ENCODE results near the gene DRD3. TPM values are rescaled to one million over a fixed set of nuclear protein-coding genes. Genes with fewer than 3 reads are reported as not detected.

The DRD3 gene
- total RNA-seq, 2 experiments from 2014 or later: not detected

GRCh38 chr3:114151091-114151490, 27.8 kb downstream of the DRD3 start:
- ChIA-PET CTCF (interaction anchor here (0.8 to 5.1 kb wide), 13 partner anchors 9 to 415 kb away, joined by 3 to 63 read pairs (median 5); partner anchors contain the start of gene DRD3), POLR2A (interaction anchor here (0.6 kb wide), 1 partner anchor 1326 kb away, joined by 3 read pairs; no protein-coding TSS in a partner anchor)
- H3K27ac Mint-ChIP-seq: no peak overlapping the region
- H3K27me3 Mint-ChIP-seq (ENCODE audit: low read depth): no peaks in the 10 kb centered on the region
- no peaks in the 10 kb centered on the region for H3K9me3 Mint-ChIP-seq (ENCODE audit: insufficient read depth)
- H3K36me3 Mint-ChIP-seq (ENCODE audit: low read depth): no peaks in the 10 kb centered on the region
- no peak for ATAC-seq
- no peak for DNase-seq
- no peak overlapping the region for H3K4me3 Mint-ChIP-seq
- peaks cover 6% of the 10 kb centered on the region for H3K4me1 Mint-ChIP-seq (ENCODE audit: low read depth)

- Mint-ChIP-seq H3K27me3 (ENCODE audit: low read depth) (no peaks in the 10 kb centered on the region), H3K27ac (no peak overlapping the region), H3K4me3 (no peak overlapping the region), H3K4me1 (ENCODE audit: low read depth) (peaks cover 4% of the 10 kb centered on the region), H3K9me3 (ENCODE audit: insufficient read depth) (no peaks in the 10 kb centered on the region), H3K36me3 (ENCODE audit: low read depth) (no peaks in the 10 kb centered on the region)
- no peak for ATAC-seq
- ChIA-PET POLR2A (interaction anchor here (0.6 kb wide), 1 partner anchor 8 kb away, joined by 3 read pairs; no protein-coding TSS in a partner anchor), CTCF (no interaction called here)
- no peak for DNase-seq
These were observed 31.6 kb downstream of the DRD3 start for GRCh38 chr3:114147251-114147650.

GRCh38 chr3:114144909-114145688, 33.8 kb downstream of the DRD3 start:
- Mint-ChIP-seq H3K9me3 (ENCODE audit: insufficient read depth) (no peaks in the 10 kb centered on the region), H3K4me3 (no peak overlapping the region), H3K36me3 (ENCODE audit: low read depth) (no peaks in the 10 kb centered on the region), H3K27ac (no peak overlapping the region), H3K4me1 (ENCODE audit: low read depth) (no peaks in the 10 kb centered on the region), H3K27me3 (ENCODE audit: low read depth) (no peaks in the 10 kb centered on the region)
- DNase-seq (no peak), ATAC-seq (no peak)
- ChIA-PET POLR2A (no interaction called here), CTCF (interaction anchor here (0.8 to 2.7 kb wide), 3 partner anchors 8 to 275 kb away, joined by 3 to 6 read pairs (median 3); no protein-coding TSS in a partner anchor)

GRCh38 chr3:114143817-114144216, 35.0 kb downstream of the DRD3 start:
- Mint-ChIP-seq H3K9me3 (ENCODE audit: insufficient read depth) (no peaks in the 10 kb centered on the region), H3K4me3 (no peak overlapping the region), H3K36me3 (ENCODE audit: low read depth) (no peaks in the 10 kb centered on the region), H3K27ac (no peak overlapping the region), H3K4me1 (ENCODE audit: low read depth) (no peaks in the 10 kb centered on the region), H3K27me3 (ENCODE audit: low read depth) (no peaks in the 10 kb centered on the region)
- ChIA-PET POLR2A (no interaction called here), CTCF (interaction anchor here (0.8 to 2.7 kb wide), 4 partner anchors 9 to 275 kb away, joined by 3 to 11 read pairs (median 4); no protein-coding TSS in a partner anchor)
- DNase-seq (no peak), ATAC-seq (no peak)

GRCh38 chr3:114139836-114140235, 39.0 kb downstream of the DRD3 start:
- ChIA-PET POLR2A (no interaction called here), CTCF (no interaction called here)
- H3K36me3 Mint-ChIP-seq (ENCODE audit: low read depth): no peaks in the 10 kb centered on the region

GRCh38 chr3:114133947-114134346, 44.9 kb downstream of the DRD3 start:
- POLR2A ChIA-PET: no interaction called here

More at GRCh38 chr3:114139836-114140235, 39.0 kb downstream of the DRD3 start:
- Mint-ChIP-seq H3K4me1 (ENCODE audit: low read depth) (no peaks in the 10 kb centered on the region), H3K27me3 (ENCODE audit: low read depth) (no peaks in the 10 kb centered on the region), H3K4me3 (no peak overlapping the region), H3K27ac (no peak overlapping the region), H3K9me3 (ENCODE audit: insufficient read depth) (no peaks in the 10 kb centered on the region)
- no peak for ATAC-seq
- DNase-seq: no peak

GRCh38 chr3:114132500-114132899, 46.4 kb downstream of the DRD3 start:
- DNase-seq (no peak), ATAC-seq (no peak)
- H3K4me1 Mint-ChIP-seq (ENCODE audit: low read depth): no peaks in the 10 kb centered on the region
- H3K4me3 Mint-ChIP-seq: no peak overlapping the region
- H3K36me3 Mint-ChIP-seq (ENCODE audit: low read depth): no peaks in the 10 kb centered on the region
- no peaks in the 10 kb centered on the region for H3K9me3 Mint-ChIP-seq (ENCODE audit: insufficient read depth)
- peaks cover 3% of the 10 kb centered on the region for H3K27me3 Mint-ChIP-seq (ENCODE audit: low read depth)
- CTCF ChIA-PET: interaction anchor here (2.1 kb wide), 1 partner anchor 287 kb away, joined by 4 read pairs; no protein-coding TSS in a partner anchor
- POLR2A ChIA-PET: no interaction called here
- H3K27ac Mint-ChIP-seq: no peak overlapping the region

More at GRCh38 chr3:114133947-114134346, 44.9 kb downstream of the DRD3 start:
- Mint-ChIP-seq H3K4me1 (ENCODE audit: low read depth) (no peaks in the 10 kb centered on the region), H3K9me3 (ENCODE audit: insufficient read depth) (no peaks in the 10 kb centered on the region), H3K4me3 (no peak overlapping the region), H3K27ac (no peak overlapping the region), H3K27me3 (ENCODE audit: low read depth) (peaks cover 3% of the 10 kb centered on the region), H3K36me3 (ENCODE audit: low read depth) (no peaks in the 10 kb centered on the region)
- CTCF ChIA-PET: no interaction called here
- ATAC-seq (no peak), DNase-seq (no peak)

- ChIA-PET CTCF (no interaction called here), POLR2A (no interaction called here)
- Mint-ChIP-seq H3K27me3 (ENCODE audit: low read depth) (peaks cover 3% of the 10 kb centered on the region), H3K4me3 (no peak overlapping the region), H3K27ac (no peak overlapping the region), H3K9me3 (ENCODE audit: insufficient read depth) (no peaks in the 10 kb centered on the region), H3K4me1 (ENCODE audit: low read depth) (no peaks in the 10 kb centered on the region), H3K36me3 (ENCODE audit: low read depth) (no peaks in the 10 kb centered on the region)
- DNase-seq (no peak), ATAC-seq (no peak)
These were observed 50.0 kb downstream of the DRD3 start for GRCh38 chr3:114128826-114129225.

GRCh38 chr3:114128231-114128630, 50.6 kb downstream of the DRD3 start:
- ChIA-PET POLR2A (no interaction called here), CTCF (no interaction called here)
- Mint-ChIP-seq H3K27ac (no peak overlapping the region), H3K36me3 (ENCODE audit: low read depth) (no peaks in the 10 kb centered on the region), H3K4me1 (ENCODE audit: low read depth) (no peaks in the 10 kb centered on the region), H3K4me3 (no peak overlapping the region), H3K9me3 (ENCODE audit: insufficient read depth) (no peaks in the 10 kb centered on the region), H3K27me3 (ENCODE audit: low read depth) (peaks cover 3% of the 10 kb centered on the region)
- DNase-seq: no peak
- ATAC-seq: no peak

GRCh38 chr3:114127517-114127916, 51.3 kb downstream of the DRD3 start:
- Mint-ChIP-seq H3K27ac (no peak overlapping the region), H3K4me1 (ENCODE audit: low read depth) (no peaks in the 10 kb centered on the region), H3K36me3 (ENCODE audit: low read depth) (no peaks in the 10 kb centered on the region), H3K9me3 (ENCODE audit: insufficient read depth) (no peaks in the 10 kb centered on the region), H3K27me3 (ENCODE audit: low read depth) (peaks cover 3% of the 10 kb centered on the region), H3K4me3 (no peak overlapping the region)
- no peak for ATAC-seq
- DNase-seq: no peak
- POLR2A ChIA-PET: no interaction called here
- CTCF ChIA-PET: interaction anchor here (1.1 kb wide), 1 partner anchor 283 kb away, joined by 3 read pairs; no protein-coding TSS in a partner anchor

- Mint-ChIP-seq H3K27me3 (ENCODE audit: low read depth) (no peaks in the 10 kb centered on the region), H3K27ac (no peak overlapping the region), H3K4me1 (ENCODE audit: low read depth) (no peaks in the 10 kb centered on the region), H3K36me3 (ENCODE audit: low read depth) (no peaks in the 10 kb centered on the region), H3K9me3 (ENCODE audit: insufficient read depth) (no peaks in the 10 kb centered on the region), H3K4me3 (no peak overlapping the region)
- ATAC-seq (no peak), DNase-seq (no peak)
- POLR2A ChIA-PET: no interaction called here
- CTCF ChIA-PET: no interaction called here
These were observed 52.4 kb downstream of the DRD3 start for GRCh38 chr3:114126461-114126860.

- H3K27ac Mint-ChIP-seq: no peak overlapping the region
- H3K36me3 Mint-ChIP-seq (ENCODE audit: low read depth): no peaks in the 10 kb centered on the region
- H3K4me1 Mint-ChIP-seq (ENCODE audit: low read depth): no peaks in the 10 kb centered on the region
- ATAC-seq (no peak), DNase-seq (no peak)
- no peaks in the 10 kb centered on the region for H3K9me3 Mint-ChIP-seq (ENCODE audit: insufficient read depth)
- H3K27me3 Mint-ChIP-seq (ENCODE audit: low read depth): peaks cover 3% of the 10 kb centered on the region
- no peak overlapping the region for H3K4me3 Mint-ChIP-seq
- ChIA-PET POLR2A (no interaction called here), CTCF (no interaction called here)
These were observed 56.7 kb downstream of the DRD3 start for GRCh38 chr3:114122027-114122709.
